Middle frontal gyrus (tissue), 1 donor: ENCODE results near the gene SH3D19.
A peak's percentile ranks its signal among the peaks of the same experiment; 100 is the strongest.
"Not testable (repeated sequence)": the region's sequence is repeated elsewhere in the genome, so short reads cannot be mapped to it uniquely, and the experiment has no call there.

Source experiments
- DNase-seq: peaks from one replicate; pipeline ENCODE4 v3.0.0-alpha.2; 2015; ENCODE audit warnings: low spot score; ENCODE audit errors: extremely low spot score

The SH3D19 gene

GRCh38 chr4:151103758-151104157, 221.6 kb downstream of the SH3D19 start:
- no peak for DNase-seq

GRCh38 chr4:151100531-151100930, 224.9 kb downstream of the SH3D19 start:
- no peak for DNase-seq

- DNase-seq: no peak
Observed at GRCh38 chr4:151099976-151100417, 225.4 kb downstream of the SH3D19 start.

- DNase-seq: peak; percentile 93
Observed at GRCh38 chr4:151099229-151099975, 226.0 kb downstream of the SH3D19 start, which contains the start of gene RPS3A. RPS3A (plus strand) TSS chr4:151099628; CDS start chr4:151099653, 25 bp downstream.

- DNase-seq: no peak
Observed at GRCh38 chr4:151098979-151099228, 226.5 kb downstream of the SH3D19 start.

GRCh38 chr4:151097759-151098158, 227.6 kb downstream of the SH3D19 start:
- no peak for DNase-seq

- DNase-seq: no peak
Observed at GRCh38 chr4:151095142-151095541, 230.3 kb downstream of the SH3D19 start.

GRCh38 chr4:151094290-151094751, 231.1 kb downstream of the SH3D19 start:
- DNase-seq: no peak

GRCh38 chr4:151093203-151093602, 232.2 kb downstream of the SH3D19 start:
- no peak for DNase-seq

GRCh38 chr4:151092488-151092887, 232.9 kb downstream of the SH3D19 start:
- no peak for DNase-seq

- DNase-seq: no peak
Observed at GRCh38 chr4:151091047-151091446, 234.4 kb downstream of the SH3D19 start.

- DNase-seq: no peak
Observed at GRCh38 chr4:151087467-151087866, 237.9 kb downstream of the SH3D19 start.

- not testable (repeated sequence) for DNase-seq
Observed at GRCh38 chr4:151077978-151078377, 247.4 kb downstream of the SH3D19 start.

GRCh38 chr4:151074416-151074916, 250.9 kb downstream of the SH3D19 start:
- DNase-seq: no peak
